Stomach (tissue), 4 donors: ENCODE results near the gene EIF6.

Experiments
- POLR2A ChIP-seq, 4 donors: fragments of 450-650 bp; IDR thresholded peaks; one replicate each; pipeline ENCODE4 v1.6.1; 2016; ENCODE audit warnings: antibody characterized with exemption in 4 of 4, control low read depth in 2 of 4, mild to moderate bottlenecking in 1 of 4, moderate library complexity in 1 of 4
- POLR2AphosphoS5 ChIP-seq, 3 donors: sonication (generic); formaldehyde crosslinking; IDR thresholded peaks; one replicate each; pipeline ENCODE4 v1.6.1; 2016; ENCODE audit warnings: antibody characterized with exemption in 3 of 3
- TF ChIP-seq, protein P1 (sequence below), 7 experiments: fragments of 450-650 bp in 4 of 7; fragments of 200-600 bp in 3 of 7; sonication (generic) in 3 of 7; IDR thresholded peaks; one replicate each; pipeline ENCODE4 v1.5.1; 2016 to 2019; ENCODE audit warnings: antibody characterized with exemption in 7 of 7, control low read depth in 2 of 7, mild to moderate bottlenecking in 1 of 7

DNA sequence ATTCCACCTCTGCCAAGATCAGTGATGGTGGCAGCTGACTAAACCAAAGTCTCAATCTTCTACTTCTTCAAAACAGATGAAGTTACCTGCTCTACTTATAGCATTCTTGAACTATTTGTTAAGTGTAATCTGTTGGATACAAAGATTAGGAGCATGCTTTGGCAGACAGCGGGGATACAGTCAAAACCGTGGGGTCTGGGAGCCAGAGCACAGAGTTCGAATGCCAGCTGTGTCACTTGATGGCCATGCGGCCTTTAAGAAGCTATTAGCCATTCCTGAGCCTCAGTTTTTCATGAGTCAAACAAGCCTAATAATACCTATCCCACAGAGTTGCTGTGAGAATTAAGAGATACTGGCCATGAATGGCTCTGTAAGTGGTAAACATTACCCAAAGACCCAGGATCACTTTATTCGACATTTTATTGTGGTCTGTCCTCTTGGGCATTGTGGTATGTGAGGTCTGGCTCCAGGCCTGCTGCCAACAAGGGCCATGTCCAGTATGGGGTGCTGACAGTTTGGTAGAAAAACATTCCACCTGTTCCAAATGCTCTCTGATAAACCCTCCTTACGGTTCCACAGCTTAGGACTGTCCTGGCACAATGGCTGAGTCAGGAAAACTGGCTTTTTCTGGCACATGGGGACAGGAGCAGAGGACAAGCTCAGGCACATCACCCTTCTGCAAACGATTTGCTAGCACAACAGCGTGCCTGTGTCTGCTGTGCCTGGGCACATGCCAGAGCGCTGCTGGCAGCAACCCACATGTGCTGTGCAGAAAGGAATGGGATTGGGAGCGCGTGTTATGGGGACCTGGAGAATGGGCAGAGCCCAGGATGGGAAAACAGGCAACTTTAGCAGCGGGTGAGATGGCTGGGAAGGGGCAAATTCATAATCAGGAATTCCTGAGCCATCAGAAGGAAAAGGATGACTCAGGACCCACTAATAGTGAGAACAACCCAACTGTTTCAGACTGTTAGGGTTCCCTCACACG, 23.4 kb upstream of the EIF6 start:
- TF ChIP-seq, protein P1, sequence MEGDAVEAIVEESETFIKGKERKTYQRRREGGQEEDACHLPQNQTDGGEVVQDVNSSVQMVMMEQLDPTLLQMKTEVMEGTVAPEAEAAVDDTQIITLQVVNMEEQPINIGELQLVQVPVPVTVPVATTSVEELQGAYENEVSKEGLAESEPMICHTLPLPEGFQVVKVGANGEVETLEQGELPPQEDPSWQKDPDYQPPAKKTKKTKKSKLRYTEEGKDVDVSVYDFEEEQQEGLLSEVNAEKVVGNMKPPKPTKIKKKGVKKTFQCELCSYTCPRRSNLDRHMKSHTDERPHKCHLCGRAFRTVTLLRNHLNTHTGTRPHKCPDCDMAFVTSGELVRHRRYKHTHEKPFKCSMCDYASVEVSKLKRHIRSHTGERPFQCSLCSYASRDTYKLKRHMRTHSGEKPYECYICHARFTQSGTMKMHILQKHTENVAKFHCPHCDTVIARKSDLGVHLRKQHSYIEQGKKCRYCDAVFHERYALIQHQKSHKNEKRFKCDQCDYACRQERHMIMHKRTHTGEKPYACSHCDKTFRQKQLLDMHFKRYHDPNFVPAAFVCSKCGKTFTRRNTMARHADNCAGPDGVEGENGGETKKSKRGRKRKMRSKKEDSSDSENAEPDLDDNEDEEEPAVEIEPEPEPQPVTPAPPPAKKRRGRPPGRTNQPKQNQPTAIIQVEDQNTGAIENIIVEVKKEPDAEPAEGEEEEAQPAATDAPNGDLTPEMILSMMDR (IDR thresholded peaks at IDR 0.05): no peak
- TF ChIP-seq POLR2A (IDR thresholded peaks at IDR 0.05): no peak
- peak in 1 of 3 donors; percentile 45 for TF ChIP-seq POLR2AphosphoS5 (IDR thresholded peaks at IDR 0.05)
